GM12864 (cell line): ENCODE results near the gene APOBEC2.

Experiments used
- DNase-seq: peaks from one replicate; pipeline ENCODE4 v3.0.0-alpha.2; 2011; ENCODE audit warnings: low read depth
- H3K4me3 ChIP-seq: 2 replicates; pipeline ENCODE4 v1.5.1; 2011; ENCODE audit warnings: mild to moderate bottlenecking, low read depth, low read length, control low read depth
- TF ChIP-seq, protein P1 (sequence below): IDR thresholded peaks from 2 replicates; pipeline ENCODE4 v1.5.1; 2011; ENCODE audit warnings: low read depth, mild to moderate bottlenecking, moderate library complexity, low read length, control low read depth, inconsistent platforms; ENCODE audit errors: missing control alignments

APOBEC2 gene

DNA sequence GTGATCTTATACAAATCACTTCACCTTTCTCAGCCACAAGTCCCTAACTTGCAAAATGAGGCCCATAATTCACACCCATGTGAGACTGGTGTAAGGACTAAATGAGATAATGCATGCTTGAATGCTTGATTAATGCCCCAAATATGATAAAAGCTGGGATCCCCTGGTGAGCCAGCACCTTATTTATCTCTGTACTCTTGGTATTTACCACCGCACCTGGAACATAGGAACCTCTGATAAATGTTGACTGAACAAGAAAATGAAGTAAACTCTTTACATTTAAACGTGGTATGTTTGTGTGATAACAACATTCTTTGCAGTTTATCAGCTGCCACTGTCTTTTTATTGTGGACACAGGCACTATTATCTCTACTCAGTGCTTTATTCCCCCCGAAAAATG, 2.5 kb upstream of the APOBEC2 start:
- TF ChIP-seq, protein P1, sequence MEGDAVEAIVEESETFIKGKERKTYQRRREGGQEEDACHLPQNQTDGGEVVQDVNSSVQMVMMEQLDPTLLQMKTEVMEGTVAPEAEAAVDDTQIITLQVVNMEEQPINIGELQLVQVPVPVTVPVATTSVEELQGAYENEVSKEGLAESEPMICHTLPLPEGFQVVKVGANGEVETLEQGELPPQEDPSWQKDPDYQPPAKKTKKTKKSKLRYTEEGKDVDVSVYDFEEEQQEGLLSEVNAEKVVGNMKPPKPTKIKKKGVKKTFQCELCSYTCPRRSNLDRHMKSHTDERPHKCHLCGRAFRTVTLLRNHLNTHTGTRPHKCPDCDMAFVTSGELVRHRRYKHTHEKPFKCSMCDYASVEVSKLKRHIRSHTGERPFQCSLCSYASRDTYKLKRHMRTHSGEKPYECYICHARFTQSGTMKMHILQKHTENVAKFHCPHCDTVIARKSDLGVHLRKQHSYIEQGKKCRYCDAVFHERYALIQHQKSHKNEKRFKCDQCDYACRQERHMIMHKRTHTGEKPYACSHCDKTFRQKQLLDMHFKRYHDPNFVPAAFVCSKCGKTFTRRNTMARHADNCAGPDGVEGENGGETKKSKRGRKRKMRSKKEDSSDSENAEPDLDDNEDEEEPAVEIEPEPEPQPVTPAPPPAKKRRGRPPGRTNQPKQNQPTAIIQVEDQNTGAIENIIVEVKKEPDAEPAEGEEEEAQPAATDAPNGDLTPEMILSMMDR, result no peak
- no peak overlapping the region for H3K4me3 ChIP-seq
- no peak for DNase-seq

DNA sequence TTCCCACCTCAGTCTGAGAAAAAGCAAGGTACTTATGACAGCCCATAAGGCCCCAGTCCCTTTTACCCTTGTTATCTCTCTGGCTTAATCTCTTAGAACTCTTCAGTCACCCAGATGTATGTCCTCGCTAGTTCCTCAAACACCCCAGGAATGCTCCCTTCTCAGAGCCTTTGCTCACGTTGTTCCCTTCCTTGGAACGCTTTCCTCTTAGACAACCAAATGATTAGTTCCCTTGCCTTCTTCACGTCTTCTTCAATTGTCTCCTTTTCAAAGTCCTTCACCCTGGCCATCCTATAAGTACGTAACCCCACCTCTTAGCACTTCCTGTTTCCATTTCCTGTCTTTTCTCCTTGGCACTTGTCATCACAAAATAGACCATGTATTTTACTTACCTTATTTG, 1.1 kb upstream of the APOBEC2 start:
- no peak for DNase-seq
- TF ChIP-seq, protein P1, result no peak
- no peak overlapping the region for H3K4me3 ChIP-seq

DNA sequence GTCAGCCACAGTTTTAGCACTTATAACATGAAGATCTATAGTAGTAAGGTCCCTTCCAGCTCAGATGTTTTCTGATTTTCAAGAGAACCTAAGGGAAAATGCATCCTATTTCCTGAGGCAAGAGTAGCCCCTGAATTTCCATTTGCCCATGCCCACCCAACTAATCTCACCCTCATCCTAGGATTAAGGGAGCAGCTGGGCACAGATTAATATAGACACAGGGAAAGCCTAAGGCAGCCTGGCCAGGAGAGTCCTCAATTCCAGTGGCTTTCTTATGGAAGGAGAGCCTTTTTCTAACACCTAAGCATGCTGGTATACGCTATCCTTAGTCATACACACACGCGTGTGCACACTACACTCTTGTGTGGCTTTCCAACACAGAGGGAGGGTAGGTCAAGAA, 1.5 kb downstream of the APOBEC2 start:
- TF ChIP-seq, protein P1, result no peak
- no peak for DNase-seq
- no peak overlapping the region for H3K4me3 ChIP-seq

DNA sequence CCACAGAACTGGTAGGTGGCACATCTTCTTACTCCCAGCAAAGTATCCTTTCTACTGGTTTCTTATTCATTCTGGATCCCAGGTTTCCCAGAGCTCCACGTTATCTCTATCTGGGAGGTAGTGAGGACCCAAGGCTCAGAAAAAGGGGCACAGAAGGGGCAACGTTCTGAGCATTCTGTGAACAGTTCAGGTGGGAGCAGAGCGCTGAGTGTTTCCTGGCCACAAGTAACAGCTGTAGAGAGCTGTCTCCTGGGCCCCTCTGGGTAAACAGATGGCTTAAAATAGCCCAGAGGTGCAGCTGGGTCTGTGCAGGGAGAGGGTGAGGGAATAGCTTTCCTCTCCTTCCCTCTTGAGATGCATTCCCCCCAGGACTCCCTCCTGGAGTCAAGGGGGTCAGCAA, 2.1 kb downstream of the APOBEC2 start:
- TF ChIP-seq, protein P1, result no peak
- H3K4me3 ChIP-seq, result no peak overlapping the region
- DNase-seq, result no peak

DNA sequence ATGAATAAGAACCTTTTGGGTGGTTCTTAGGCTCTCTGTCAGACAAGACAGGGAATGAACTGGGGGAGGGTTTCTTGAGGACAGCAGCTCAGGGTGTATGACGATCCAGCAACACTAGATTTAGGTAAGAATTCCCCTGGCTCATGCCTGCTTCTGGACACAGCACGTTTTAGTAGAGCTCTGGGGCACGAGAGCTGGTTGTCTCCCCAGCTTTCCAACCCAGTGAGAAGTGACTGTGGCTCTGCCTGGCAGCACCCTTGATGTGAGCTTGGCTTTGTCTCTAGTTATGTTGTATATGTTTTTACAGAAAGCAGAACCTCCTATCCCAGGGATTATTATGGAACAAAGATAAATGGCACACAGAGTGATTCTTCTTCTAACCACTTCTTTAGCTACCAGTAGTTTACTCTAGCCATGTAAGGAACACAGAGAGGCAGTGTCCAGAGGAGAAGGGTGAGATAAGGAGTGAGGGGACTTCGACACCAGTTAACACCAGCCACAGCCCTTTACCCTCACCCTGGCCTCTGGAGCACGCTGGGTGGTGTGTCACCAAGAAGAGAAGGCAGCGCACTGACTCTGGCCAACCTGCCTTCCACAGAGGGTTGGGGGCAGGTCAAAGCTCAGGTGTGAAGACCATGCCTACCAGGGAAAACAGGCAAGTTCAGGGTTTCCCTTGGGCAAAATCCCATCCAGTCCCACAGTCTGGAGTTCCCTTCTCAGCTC, 3.9 kb downstream of the APOBEC2 start:
- DNase-seq, result no peak
- no peak overlapping the region for H3K4me3 ChIP-seq

DNA sequence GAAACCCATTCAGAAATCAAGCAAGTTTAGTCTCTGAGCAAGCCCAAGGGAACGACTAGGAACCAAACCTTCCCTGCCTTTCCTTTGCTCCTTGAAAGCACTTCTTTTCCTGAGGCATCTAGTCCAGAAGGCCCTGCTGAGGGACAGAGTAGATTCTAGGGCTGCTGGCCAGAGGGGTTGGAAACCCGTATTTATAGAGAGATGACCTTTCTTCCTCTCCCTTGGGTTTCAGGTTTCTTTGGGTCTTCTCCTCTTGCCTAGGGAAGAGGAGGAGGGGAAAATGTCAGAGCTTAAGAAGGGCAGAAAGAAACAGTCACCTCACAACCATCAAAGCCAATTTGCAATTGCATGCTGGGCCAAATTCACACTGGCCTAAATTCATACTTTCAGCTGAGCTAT, 5.8 kb downstream of the APOBEC2 start:
- H3K4me3 ChIP-seq, result no peak overlapping the region
- TF ChIP-seq, protein P1, result peak; percentile 1
- no peak for DNase-seq

More for the DNA sequence above, 3.9 kb downstream of the APOBEC2 start:
- TF ChIP-seq, protein P1, result no peak

DNA sequence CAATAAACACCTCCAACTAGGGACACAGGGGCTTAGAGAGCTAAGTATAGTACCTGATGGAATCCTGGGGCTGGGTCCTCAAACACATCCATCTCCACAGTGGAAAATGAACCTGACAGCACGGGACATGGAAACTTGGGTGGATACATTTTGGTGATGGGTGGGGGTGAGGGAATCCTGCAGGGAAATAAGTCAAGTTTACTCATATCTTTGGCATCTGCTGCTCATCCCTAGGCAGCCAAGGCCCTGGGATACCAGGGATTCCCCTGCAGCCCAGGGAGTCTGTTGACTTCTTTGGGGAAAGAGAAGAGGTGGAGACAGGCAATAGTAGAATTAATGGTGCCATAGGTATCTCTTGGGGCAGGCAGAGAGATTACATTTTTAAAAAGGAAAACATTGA, 6.6 kb downstream of the APOBEC2 start:
- DNase-seq, result no peak
- TF ChIP-seq, protein P1, result no peak
- no peak overlapping the region for H3K4me3 ChIP-seq
